ENCODE results near the gene ADCY2. TPM values are rescaled to one million over a fixed set of nuclear protein-coding genes. Genes with fewer than 3 reads are reported as not detected.
A peak's percentile ranks its signal among the peaks of the same experiment; 100 is the strongest.

The ADCY2 gene
- total and polyA plus RNA-seq, 2 of the 13 experiments (the other 11 are each of a cell fraction or from before 2014, with no cell fraction given) = not detected

- no peak; the same call in 1 of the 2 replicates for TF ChIP-seq ZNF639 (CRISPR knock-in tag; conservative IDR thresholded peaks at IDR 0.05)
- no peak; the same call in 1 of the 2 replicates for TF ChIP-seq ZNF556 (CRISPR knock-in tag; IDR thresholded peaks at IDR 0.05; ENCODE audit: borderline replicate concordance)
- TF ChIP-seq ZNF331 (CRISPR knock-in tag; IDR thresholded peaks at IDR 0.05) = peak; percentile 17; the same call in 1 of the 2 replicates
- TF ChIP-seq PAWR (CRISPR knock-in tag; IDR thresholded peaks at IDR 0.05; ENCODE audit: borderline replicate concordance) = no peak
- no peak for TF ChIP-seq MTA3 (CRISPR knock-in tag; IDR thresholded peaks at IDR 0.05)
- no peak for TF ChIP-seq ZNF253 (CRISPR knock-in tag; IDR thresholded peaks at IDR 0.05; ENCODE audit: borderline replicate concordance)
- TF ChIP-seq NFRKB (IDR thresholded peaks at IDR 0.05) = no peak
- no peak for TF ChIP-seq NBN (conservative IDR thresholded peaks at IDR 0.05)
- TF ChIP-seq NFKB2 (CRISPR knock-in tag; IDR thresholded peaks at IDR 0.05; ENCODE audit: borderline replicate concordance) = peak; percentile 45; the same call in 1 of the 2 replicates
- no peak for TF ChIP-seq GZF1 (CRISPR knock-in tag; IDR thresholded peaks at IDR 0.05)
- 0 out of 2 replicates have a peak, but pooled peaks have one; percentile 29 for TF ChIP-seq ZNF124 (CRISPR knock-in tag; IDR thresholded peaks at IDR 0.05)
- no peak for TF ChIP-seq TEAD2 (CRISPR knock-in tag; IDR thresholded peaks at IDR 0.05)
- TF ChIP-seq, protein P1, sequence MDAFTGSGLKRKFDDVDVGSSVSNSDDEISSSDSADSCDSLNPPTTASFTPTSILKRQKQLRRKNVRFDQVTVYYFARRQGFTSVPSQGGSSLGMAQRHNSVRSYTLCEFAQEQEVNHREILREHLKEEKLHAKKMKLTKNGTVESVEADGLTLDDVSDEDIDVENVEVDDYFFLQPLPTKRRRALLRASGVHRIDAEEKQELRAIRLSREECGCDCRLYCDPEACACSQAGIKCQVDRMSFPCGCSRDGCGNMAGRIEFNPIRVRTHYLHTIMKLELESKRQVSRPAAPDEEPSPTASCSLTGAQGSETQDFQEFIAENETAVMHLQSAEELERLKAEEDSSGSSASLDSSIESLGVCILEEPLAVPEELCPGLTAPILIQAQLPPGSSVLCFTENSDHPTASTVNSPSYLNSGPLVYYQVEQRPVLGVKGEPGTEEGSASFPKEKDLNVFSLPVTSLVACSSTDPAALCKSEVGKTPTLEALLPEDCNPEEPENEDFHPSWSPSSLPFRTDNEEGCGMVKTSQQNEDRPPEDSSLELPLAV (CRISPR knock-in tag; conservative IDR thresholded peaks at IDR 0.05; ENCODE audit: low read depth) = no peak
- no peak for TF ChIP-seq SIX1 (CRISPR knock-in tag; IDR thresholded peaks at IDR 0.05; ENCODE audit: borderline replicate concordance)
- peak; percentile 63; the same call in 1 of the 2 replicates for TF ChIP-seq BRD4 (CRISPR knock-in tag; IDR thresholded peaks at IDR 0.05)
- TF ChIP-seq RCOR2 (CRISPR knock-in tag; IDR thresholded peaks at IDR 0.05) = no peak
- TF ChIP-seq SIN3B (IDR thresholded peaks at IDR 0.05; ENCODE audit: low read length) = peak; percentile 61; the same call in 1 of the 2 replicates
- TF ChIP-seq NFIB (CRISPR knock-in tag; IDR thresholded peaks at IDR 0.05; ENCODE audit: borderline replicate concordance) = no peak
- no peak for TF ChIP-seq POLR2AphosphoS2 (IDR thresholded peaks at IDR 0.05; ENCODE audit: low read depth, low read length)
- TF ChIP-seq, protein P2, sequence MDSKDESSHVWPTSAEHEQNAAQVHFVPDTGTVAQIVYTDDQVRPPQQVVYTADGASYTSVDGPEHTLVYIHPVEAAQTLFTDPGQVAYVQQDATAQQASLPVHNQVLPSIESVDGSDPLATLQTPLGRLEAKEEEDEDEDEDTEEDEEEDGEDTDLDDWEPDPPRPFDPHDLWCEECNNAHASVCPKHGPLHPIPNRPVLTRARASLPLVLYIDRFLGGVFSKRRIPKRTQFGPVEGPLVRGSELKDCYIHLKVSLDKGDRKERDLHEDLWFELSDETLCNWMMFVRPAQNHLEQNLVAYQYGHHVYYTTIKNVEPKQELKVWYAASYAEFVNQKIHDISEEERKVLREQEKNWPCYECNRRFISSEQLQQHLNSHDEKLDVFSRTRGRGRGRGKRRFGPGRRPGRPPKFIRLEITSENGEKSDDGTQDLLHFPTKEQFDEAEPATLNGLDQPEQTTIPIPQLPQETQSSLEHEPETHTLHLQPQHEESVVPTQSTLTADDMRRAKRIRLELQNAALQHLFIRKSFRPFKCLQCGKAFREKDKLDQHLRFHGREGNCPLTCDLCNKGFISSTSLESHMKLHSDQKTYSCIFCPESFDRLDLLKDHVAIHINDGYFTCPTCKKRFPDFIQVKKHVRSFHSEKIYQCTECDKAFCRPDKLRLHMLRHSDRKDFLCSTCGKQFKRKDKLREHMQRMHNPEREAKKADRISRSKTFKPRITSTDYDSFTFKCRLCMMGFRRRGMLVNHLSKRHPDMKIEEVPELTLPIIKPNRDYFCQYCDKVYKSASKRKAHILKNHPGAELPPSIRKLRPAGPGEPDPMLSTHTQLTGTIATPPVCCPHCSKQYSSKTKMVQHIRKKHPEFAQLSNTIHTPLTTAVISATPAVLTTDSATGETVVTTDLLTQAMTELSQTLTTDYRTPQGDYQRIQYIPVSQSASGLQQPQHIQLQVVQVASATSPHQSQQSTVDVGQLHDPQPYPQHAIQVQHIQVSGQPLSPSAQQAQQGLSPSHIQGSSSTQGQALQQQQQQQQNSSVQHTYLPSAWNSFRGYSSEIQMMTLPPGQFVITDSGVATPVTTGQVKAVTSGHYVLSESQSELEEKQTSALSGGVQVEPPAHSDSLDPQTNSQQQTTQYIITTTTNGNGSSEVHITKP (CRISPR knock-in tag; IDR thresholded peaks at IDR 0.05; ENCODE audit: low read depth) = no peak
- TF ChIP-seq KDM2A (CRISPR knock-in tag; IDR thresholded peaks at IDR 0.05; ENCODE audit: borderline replicate concordance, low read depth) = peak; percentile 89
- peak; percentile 38 for TF ChIP-seq GABPA (IDR thresholded peaks at IDR 0.05; ENCODE audit: low read depth, low read length)
- TF ChIP-seq GABPA (CRISPR knock-in tag; IDR thresholded peaks at IDR 0.05; ENCODE audit: low read depth) = peak; percentile 64
- TF ChIP-seq SMAD1 (CRISPR knock-in tag; IDR thresholded peaks at IDR 0.05; ENCODE audit: borderline replicate concordance, low read depth) = peak; percentile 61; the same call in 1 of the 2 replicates
- peak; percentile 73; the same call in 1 of the 2 replicates for TF ChIP-seq ZNF891 (CRISPR knock-in tag; IDR thresholded peaks at IDR 0.05)
- no peak; the same call in 1 of the 2 replicates for TF ChIP-seq HOXD1 (CRISPR knock-in tag; IDR thresholded peaks at IDR 0.05)
- no peak for TF ChIP-seq TCF7 (IDR thresholded peaks at IDR 0.05; ENCODE audit: low read depth)
These were observed 473.0 kb downstream of the ADCY2 start, which contains the start of the genes FASTKD3 and MTRR (continued) for GRCh38 chr5:7868773-7869473.
